LNCaP clone FGC (cell line): ENCODE measurements around the gene PTPRG.

Experiments used
- DNase-seq: peaks from one replicate; pipeline ENCODE4 v3.0.0-alpha.2; 2011; ENCODE audit warnings: low read depth
- H3K4me3 ChIP-seq: 2 replicates; pipeline ENCODE4 v1.5.1; 2011; ENCODE audit warnings: mild to moderate bottlenecking, low read depth, low read length, control low read depth
- TF ChIP-seq, protein P1 (sequence below): IDR thresholded peaks from 2 replicates; pipeline ENCODE4 v1.5.1; 2012; ENCODE audit warnings: mild to moderate bottlenecking; ENCODE audit not compliant: control insufficient read depth, insufficient read depth; ENCODE audit errors: extremely low read depth

The PTPRG gene

DNA sequence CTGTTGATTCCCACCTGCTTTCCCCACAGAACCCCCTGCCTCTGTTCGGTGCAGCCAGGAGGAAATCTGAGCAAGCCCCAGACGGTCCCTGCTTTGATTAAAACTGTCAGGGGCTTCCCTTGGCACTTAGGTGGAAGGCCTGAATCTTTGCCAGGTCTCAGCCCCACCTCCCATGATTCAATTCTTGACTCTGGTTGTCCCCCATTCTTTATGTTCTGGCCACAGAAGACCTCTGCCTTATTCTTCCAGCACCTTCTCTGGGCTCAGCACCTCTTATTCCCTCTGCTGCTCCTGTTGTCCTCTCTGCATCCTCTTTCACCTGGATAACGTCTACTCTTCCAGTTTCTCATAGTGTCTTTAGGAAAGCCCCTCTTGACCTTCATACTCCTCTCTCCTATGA, 349.4 kb downstream of the PTPRG start:
- no peak overlapping the region for H3K4me3 ChIP-seq

DNA sequence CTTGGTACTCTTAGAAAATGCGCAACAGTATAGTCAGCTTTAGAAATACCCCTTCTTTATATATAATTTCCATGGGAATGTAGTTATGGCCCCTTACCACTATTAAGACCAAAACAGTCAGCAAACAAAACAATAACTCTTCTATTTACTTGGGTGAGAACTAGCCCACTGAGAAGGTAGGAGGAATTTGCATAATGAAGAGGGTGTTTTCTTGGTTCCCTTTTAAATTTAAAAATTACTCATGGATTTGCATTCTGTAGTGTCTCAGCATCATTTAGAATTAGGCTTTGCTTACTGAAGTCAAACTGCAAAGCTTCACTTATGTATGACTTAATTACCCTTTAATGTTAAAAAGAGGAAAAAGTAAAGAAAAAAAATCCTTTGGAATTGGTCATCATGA, 350.8 kb downstream of the PTPRG start:
- DNase-seq: no peak
- H3K4me3 ChIP-seq: no peak overlapping the region
- TF ChIP-seq, protein P1, sequence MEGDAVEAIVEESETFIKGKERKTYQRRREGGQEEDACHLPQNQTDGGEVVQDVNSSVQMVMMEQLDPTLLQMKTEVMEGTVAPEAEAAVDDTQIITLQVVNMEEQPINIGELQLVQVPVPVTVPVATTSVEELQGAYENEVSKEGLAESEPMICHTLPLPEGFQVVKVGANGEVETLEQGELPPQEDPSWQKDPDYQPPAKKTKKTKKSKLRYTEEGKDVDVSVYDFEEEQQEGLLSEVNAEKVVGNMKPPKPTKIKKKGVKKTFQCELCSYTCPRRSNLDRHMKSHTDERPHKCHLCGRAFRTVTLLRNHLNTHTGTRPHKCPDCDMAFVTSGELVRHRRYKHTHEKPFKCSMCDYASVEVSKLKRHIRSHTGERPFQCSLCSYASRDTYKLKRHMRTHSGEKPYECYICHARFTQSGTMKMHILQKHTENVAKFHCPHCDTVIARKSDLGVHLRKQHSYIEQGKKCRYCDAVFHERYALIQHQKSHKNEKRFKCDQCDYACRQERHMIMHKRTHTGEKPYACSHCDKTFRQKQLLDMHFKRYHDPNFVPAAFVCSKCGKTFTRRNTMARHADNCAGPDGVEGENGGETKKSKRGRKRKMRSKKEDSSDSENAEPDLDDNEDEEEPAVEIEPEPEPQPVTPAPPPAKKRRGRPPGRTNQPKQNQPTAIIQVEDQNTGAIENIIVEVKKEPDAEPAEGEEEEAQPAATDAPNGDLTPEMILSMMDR: no peak

More for the DNA sequence above, 349.4 kb downstream of the PTPRG start:
- TF ChIP-seq, protein P1: no peak
- no peak for DNase-seq

DNA sequence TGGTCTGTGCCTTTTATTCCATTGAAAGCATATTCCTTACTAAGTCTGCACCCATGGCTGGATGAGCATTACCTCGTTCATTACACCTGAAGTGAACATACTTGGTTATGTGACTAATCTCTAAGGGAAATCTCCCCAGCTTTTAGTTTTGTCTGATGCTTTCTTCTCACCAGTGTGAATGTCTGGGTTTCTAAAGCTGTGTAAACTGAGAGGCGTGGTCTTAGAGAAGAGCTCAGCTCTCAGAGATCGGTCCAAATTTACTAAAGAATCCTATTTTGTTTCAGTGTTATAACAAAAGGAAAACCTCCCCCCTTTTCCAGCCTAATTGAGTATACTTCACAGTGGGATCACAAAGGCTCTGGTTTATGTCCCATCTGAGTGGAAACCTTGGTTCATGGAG, 352.3 kb downstream of the PTPRG start:
- no peak for DNase-seq
- TF ChIP-seq, protein P1: no peak
- H3K4me3 ChIP-seq: no peak overlapping the region

DNA sequence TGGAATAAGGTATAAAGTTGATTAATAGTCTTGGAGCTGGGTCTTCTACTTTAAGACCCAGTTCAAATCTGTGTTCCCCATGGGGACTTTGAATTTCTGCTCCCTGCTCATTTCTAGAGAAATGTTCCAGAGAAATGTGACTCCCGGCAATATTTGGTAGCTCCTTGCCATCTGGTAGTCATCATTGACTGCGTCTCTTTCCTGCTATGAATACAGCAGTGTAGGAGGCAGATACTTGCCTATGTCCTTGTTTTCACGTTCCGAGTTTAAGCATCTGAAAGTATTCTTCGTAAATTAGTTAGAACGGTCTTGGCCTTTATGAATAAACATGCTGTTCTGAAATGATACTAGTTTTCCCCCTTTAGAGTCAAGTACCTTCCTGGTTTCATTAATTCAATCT, 352.9 kb downstream of the PTPRG start:
- TF ChIP-seq, protein P1: no peak
- H3K4me3 ChIP-seq: no peak overlapping the region
- no peak for DNase-seq

DNA sequence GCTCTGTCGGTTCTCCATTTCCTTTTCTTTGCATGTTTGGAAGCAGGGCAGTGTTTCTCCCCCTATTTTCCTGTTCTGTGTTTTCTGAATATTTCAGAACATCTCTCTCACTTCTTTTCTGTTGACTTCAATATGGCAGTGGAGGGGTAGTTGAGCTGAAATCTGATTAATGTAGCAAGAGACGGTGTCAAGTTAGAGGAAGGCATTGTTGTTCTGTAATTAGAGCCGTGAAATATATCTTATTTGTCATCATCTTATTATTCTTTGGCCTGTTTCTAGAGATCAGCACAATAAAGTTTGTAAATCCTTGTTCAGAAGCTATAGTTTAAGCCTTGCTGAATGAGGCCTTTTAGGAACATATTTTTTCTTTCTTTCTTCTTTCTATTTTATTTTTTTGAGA, 353.9 kb downstream of the PTPRG start:
- TF ChIP-seq, protein P1: no peak
- no peak for DNase-seq
- H3K4me3 ChIP-seq: no peak overlapping the region

DNA sequence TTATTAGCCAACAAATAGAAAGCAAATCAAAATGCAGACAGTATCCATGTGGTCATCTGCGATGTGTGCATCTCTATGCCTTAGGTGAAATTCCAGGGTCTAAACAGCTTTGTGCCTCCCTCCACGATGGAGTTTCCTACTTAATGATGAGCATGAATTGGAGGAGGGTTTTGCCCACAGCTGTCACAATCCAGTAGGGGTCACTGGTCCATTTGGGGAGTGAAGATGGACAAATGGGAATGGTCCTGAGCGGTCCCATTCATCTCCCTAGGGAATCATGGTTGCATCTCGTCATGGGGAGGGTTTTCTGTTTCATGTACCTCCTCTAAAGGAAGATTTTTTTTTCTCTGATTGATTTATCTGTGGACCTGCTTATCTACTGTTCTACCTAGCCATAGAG, 358.0 kb downstream of the PTPRG start:
- no peak overlapping the region for H3K4me3 ChIP-seq
- TF ChIP-seq, protein P1: no peak
- no peak for DNase-seq

DNA sequence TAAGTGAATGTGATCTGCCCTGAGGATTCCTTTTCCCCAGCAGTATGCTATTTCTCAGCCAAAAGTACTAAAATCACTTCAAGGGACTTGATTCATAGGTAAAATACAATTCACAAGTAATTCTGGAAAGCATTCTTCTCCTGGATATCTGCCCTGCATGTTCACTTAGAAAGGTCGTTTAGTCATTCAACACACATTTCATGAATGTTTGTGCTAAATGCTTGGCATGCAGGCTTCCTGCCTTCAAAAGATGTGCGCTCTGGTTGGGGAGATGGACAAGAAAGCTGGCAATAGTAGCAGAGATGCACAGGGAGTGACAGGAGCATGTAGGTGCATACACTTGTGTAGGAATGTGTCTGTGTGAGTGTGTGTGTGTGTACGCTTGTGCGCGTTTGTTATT, 360.7 kb downstream of the PTPRG start:
- TF ChIP-seq, protein P1: no peak
- H3K4me3 ChIP-seq: no peak overlapping the region
- no peak for DNase-seq
